Lower lobe of right lung (tissue), 2 donors: ENCODE measurements around the gene TULP1. TPM values are rescaled to one million over a fixed set of nuclear protein-coding genes. Genes with fewer than 3 reads are reported as not detected.
A peak's percentile ranks its signal among the peaks of the same experiment; 100 is the strongest.

Source experiments
- ATAC-seq, 2 donors: fragments of 200-7000 bp; cut with Tn5 transposase; one replicate each; pipeline ENCODE4 v1.9.1; 2020 to 2022; ENCODE audit warnings: mild to moderate bottlenecking in 2 of 2, moderate library complexity in 2 of 2
- DNase-seq: peaks from one replicate; pipeline ENCODE4 v3.0.0-alpha.2; 2020
- H3K27ac ChIP-seq: fragments of 200-600 bp; one replicate; pipeline ENCODE4 v1.8.0; 2022
- H3K27me3 ChIP-seq: fragments of 200-600 bp; one replicate; pipeline ENCODE4 v1.8.0; 2022; ENCODE audit warnings: low read depth
- H3K36me3 ChIP-seq: fragments of 200-600 bp; one replicate; pipeline ENCODE4 v1.8.0; 2022; ENCODE audit warnings: mild to moderate bottlenecking
- H3K4me1 ChIP-seq: fragments of 200-600 bp; one replicate; pipeline ENCODE4 v1.8.0; 2022
- H3K4me3 ChIP-seq: fragments of 200-600 bp; one replicate; pipeline ENCODE4 v1.8.0; 2022; ENCODE audit warnings: mild to moderate bottlenecking
- H3K9me3 ChIP-seq: fragments of 200-600 bp; one replicate; pipeline ENCODE4 v1.8.0; 2022
- intact Hi-C: fragments of 100-400 bp; cut with DNase I; formaldehyde crosslinking; loops from one replicate; pipeline ENCODE4 v1.11.0; 2022
- total RNA-seq: library from RNA; stranded (reverse); fragmentation: NEBNext Ultra II Directional; extraction: Animal tissue kit (Norgen Biotek cat#: 25700); gene quantifications from one replicate; pipeline ENCODE4 v1.2.1, GENCODE V29; 2021
- TF ChIP-seq, protein P1 (sequence below): fragments of 200-600 bp; IDR thresholded peaks from one replicate; pipeline ENCODE4 v1.8.0; 2022; ENCODE audit warnings: antibody characterized with exemption, mild to moderate bottlenecking
- donor health status: DM: no; HTN: yes; CAD: no; lungs with severe emphysema.

Gene TULP1
- total RNA-seq, 1 donor from 2014 or later: not detected

DNA sequence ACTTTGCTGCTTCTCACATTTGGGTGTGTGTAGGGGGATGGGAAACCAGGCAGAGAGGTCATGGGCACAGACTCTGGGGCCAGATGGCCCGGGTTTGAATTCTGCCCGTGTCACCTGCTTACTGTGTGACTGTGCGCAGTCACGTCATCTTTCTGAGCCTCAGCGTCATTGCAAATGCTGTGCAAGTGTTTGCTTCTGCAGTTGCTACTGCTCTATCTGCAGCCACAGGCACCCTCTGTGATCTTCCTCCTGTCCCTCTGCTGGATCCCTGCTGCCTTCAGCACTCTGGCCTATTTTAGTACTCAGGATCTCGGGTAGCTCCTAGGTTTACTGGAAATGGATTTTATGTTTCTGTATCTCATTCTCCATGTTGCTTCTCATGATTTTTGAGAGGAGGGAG is 40.6 kb upstream of the TULP1 start:
- TF ChIP-seq, protein P1, sequence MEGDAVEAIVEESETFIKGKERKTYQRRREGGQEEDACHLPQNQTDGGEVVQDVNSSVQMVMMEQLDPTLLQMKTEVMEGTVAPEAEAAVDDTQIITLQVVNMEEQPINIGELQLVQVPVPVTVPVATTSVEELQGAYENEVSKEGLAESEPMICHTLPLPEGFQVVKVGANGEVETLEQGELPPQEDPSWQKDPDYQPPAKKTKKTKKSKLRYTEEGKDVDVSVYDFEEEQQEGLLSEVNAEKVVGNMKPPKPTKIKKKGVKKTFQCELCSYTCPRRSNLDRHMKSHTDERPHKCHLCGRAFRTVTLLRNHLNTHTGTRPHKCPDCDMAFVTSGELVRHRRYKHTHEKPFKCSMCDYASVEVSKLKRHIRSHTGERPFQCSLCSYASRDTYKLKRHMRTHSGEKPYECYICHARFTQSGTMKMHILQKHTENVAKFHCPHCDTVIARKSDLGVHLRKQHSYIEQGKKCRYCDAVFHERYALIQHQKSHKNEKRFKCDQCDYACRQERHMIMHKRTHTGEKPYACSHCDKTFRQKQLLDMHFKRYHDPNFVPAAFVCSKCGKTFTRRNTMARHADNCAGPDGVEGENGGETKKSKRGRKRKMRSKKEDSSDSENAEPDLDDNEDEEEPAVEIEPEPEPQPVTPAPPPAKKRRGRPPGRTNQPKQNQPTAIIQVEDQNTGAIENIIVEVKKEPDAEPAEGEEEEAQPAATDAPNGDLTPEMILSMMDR: no peak
- ATAC-seq: no peak

DNA sequence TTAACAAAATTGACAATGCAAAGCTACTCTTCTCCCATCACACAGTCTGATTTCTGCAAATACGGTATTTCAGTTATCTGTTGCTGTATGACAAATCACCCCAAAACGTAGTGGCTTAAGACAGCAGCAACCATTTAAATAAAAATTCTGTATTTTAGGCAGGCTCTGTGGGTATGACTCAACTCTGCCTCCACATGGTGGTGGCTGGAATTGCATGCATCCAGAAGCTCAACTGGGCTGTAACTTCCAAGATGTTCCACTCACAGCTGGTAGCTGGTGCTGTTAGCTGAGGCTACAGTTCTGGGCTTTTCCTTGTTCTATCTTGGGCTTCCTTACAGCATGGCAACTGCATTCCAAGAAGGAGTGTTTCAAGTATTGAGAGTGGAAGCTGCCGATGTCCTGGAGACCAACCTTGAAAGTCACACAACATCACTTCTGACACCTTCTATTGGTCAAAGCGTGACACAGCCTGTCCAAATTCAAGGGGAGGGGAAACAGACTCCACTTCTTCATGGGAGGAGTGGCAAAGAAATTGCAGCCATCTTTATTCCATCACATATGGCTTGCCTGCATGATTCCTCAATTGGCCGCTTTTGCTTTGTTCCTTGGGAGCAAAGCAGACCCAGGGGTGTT is 39.7 kb upstream of the TULP1 start:
- peak; percentile 62 to 77 for ATAC-seq
- Histone ChIP-seq H3K9me3 (peaks cover 6% of the 10 kb centered on the region), H3K27ac (no peak overlapping the region), H3K27me3 (no peaks in the 10 kb centered on the region), H3K4me3 (no peak overlapping the region), H3K4me1 (no peaks in the 10 kb centered on the region), H3K36me3 (no peaks in the 10 kb centered on the region)
- TF ChIP-seq, protein P1: peak; percentile 86
- DNase-seq: peak; percentile 51
- intact Hi-C loops: no loop called here

More for the DNA sequence above, 40.6 kb upstream of the TULP1 start:
- DNase-seq: no peak
- Histone ChIP-seq H3K4me1 (no peaks in the 10 kb centered on the region), H3K9me3 (peaks cover 6% of the 10 kb centered on the region), H3K27me3 (no peaks in the 10 kb centered on the region), H3K27ac (no peak overlapping the region), H3K4me3 (no peak overlapping the region), H3K36me3 (no peaks in the 10 kb centered on the region)
- intact Hi-C loops: no loop called here

DNA sequence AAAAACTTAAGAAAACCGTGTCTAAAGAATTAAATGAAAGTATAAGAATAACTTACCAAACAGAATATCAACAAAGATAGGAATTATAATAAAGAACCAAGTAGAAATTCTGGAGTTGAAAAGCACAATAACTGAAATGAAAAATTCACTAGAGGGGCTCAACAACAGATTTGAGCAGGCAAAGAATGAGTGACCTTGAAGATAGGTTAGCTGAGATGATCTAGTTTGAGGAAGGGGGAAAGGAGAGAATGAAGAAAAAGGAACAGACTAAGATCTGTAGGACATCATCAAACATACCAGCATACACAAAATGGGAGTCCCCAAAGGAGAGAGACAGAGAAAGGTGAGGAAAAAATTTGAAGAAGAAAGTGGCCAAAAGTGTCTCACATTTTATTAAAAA is 37.7 kb upstream of the TULP1 start:
- no peaks in the 10 kb centered on the region for H3K36me3 ChIP-seq
- no peaks in the 10 kb centered on the region for H3K27me3 ChIP-seq
- H3K27ac ChIP-seq: no peak overlapping the region
- no peak for DNase-seq
- peaks cover 6% of the 10 kb centered on the region for H3K9me3 ChIP-seq
- no peak for ATAC-seq
- intact Hi-C loops: no loop called here
- H3K4me3 ChIP-seq: no peak overlapping the region
- TF ChIP-seq, protein P1: no peak
- no peaks in the 10 kb centered on the region for H3K4me1 ChIP-seq

DNA sequence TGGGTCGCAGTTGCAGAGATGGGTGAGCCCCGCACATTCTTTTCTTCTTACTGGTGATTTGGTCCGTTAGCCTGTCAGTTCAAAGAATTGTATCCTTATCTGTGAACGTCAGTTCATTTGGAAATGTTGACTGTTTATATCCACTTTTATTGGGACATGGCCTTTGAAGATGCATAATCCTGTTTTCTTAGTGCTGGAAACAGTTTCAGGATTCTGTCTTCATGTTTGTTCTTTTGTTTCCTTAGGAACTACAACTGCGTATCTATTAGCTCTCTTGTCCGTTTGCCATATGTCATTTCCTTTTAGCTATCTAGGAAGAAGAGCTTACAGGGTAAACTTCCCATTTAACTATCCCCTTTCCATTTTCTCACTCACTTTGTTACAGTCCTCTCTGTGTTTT is 35.0 kb upstream of the TULP1 start:
- ATAC-seq: no peak
- Histone ChIP-seq H3K27me3 (no peaks in the 10 kb centered on the region), H3K27ac (peak overlapping the region; percentile 53), H3K4me1 (no peaks in the 10 kb centered on the region), H3K4me3 (no peak overlapping the region), H3K9me3 (peaks cover 6% of the 10 kb centered on the region), H3K36me3 (no peaks in the 10 kb centered on the region)
- no peak for DNase-seq
- TF ChIP-seq, protein P1: no peak
- intact Hi-C loops: no loop called here

DNA sequence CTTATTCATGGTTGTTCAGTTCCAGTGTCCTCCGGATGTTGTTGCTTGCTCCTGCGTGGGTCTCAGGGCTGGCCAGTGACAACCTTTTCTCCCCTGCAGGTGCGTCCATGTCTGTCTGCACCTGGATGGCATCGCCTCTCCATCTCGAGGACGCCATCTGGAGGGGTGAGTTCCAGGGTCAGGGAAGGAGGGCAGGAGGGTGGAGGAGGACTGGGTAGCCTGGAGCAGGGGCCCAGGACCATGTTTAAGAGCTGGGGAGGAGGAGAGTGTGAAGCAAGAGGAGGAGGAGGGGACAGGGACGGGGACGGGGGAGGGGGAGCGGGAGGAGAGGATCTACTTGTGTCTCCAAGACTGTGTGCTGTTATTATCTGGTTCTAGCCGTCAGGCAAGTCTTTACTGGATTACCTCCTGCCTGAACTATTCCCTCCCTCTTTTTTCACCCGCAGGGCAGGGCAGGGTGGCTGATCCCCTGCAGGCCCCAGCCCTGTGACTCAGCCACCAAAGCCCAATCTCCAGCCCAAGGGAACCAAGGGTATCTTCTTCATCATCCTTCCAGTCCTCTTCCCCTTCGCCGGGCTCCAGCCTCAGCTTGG is 32.2 kb upstream of the TULP1 start:
- no peaks in the 10 kb centered on the region for H3K4me1 ChIP-seq
- TF ChIP-seq, protein P1: no peak
- DNase-seq (no peak), ATAC-seq (peak in 1 of 2 donors; percentile 7)
- intact Hi-C loops: no loop called here
- H3K4me3 ChIP-seq: no peak overlapping the region
- peaks cover 1% of the 10 kb centered on the region for H3K9me3 ChIP-seq
- no peaks in the 10 kb centered on the region for H3K36me3 ChIP-seq
- H3K27ac ChIP-seq: no peak overlapping the region
- no peaks in the 10 kb centered on the region for H3K27me3 ChIP-seq
